D721Med (cell line): ENCODE results near the gene FAM81A.
A peak's percentile ranks its signal among the peaks of the same experiment; 100 is the strongest.

ENCODE experiments used
- DNase-seq: peaks from one replicate; pipeline ENCODE4 v3.0.0; 2011; ENCODE audit warnings: low spot score; ENCODE audit not compliant: insufficient read length
- FAIRE-seq: peaks from 2 replicates; lab custom pipeline; 2011; peaks lifted over from hg19 to GRCh38; lab: Jason Lieb, UNC
- TF ChIP-seq, protein P1 (sequence below): IDR thresholded peaks from 2 replicates; pipeline ENCODE4 v1.5.1; 2012; ENCODE audit warnings: mild to moderate bottlenecking, control low read depth; ENCODE audit not compliant: insufficient read depth; ENCODE audit errors: missing control alignments

FAM81A gene

GRCh38 chr15:59437817-59438624, at the start of gene FAM81A:
Gene FAM81A (plus strand): TSS chr15:59438186. CDS start chr15:59458627, 20,441 bp downstream.
- FAIRE-seq, result no peak
- peak; percentile 80 for DNase-seq
- TF ChIP-seq, protein P1, sequence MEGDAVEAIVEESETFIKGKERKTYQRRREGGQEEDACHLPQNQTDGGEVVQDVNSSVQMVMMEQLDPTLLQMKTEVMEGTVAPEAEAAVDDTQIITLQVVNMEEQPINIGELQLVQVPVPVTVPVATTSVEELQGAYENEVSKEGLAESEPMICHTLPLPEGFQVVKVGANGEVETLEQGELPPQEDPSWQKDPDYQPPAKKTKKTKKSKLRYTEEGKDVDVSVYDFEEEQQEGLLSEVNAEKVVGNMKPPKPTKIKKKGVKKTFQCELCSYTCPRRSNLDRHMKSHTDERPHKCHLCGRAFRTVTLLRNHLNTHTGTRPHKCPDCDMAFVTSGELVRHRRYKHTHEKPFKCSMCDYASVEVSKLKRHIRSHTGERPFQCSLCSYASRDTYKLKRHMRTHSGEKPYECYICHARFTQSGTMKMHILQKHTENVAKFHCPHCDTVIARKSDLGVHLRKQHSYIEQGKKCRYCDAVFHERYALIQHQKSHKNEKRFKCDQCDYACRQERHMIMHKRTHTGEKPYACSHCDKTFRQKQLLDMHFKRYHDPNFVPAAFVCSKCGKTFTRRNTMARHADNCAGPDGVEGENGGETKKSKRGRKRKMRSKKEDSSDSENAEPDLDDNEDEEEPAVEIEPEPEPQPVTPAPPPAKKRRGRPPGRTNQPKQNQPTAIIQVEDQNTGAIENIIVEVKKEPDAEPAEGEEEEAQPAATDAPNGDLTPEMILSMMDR, result no peak

GRCh38 chr15:59388670-59389069, 49.3 kb upstream of the FAM81A start:
- TF ChIP-seq, protein P1, result no peak
- DNase-seq (no peak), FAIRE-seq (no peak)

DNA sequence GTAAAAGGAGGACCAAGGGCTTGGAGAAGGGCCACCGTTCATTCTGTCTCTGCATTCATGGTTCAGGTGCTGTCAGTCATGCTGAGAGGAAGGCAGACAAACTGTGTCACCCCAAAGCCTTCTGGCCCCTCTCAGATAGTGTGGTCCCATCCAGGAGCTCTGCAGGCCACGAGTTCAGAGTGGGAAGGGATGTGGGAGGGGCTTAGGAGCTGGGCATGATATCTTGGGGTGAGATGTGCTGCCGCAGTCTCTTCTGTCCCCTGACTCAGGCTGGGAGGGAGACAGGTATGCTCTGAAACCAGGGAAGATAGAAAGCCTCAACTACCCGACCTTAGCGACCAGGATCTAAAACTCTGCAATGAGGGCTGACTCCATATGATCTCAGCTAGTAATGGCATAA, 45.7 kb upstream of the FAM81A start:
- TF ChIP-seq, protein P1, result no peak
- FAIRE-seq, result no peak
- no peak for DNase-seq

DNA sequence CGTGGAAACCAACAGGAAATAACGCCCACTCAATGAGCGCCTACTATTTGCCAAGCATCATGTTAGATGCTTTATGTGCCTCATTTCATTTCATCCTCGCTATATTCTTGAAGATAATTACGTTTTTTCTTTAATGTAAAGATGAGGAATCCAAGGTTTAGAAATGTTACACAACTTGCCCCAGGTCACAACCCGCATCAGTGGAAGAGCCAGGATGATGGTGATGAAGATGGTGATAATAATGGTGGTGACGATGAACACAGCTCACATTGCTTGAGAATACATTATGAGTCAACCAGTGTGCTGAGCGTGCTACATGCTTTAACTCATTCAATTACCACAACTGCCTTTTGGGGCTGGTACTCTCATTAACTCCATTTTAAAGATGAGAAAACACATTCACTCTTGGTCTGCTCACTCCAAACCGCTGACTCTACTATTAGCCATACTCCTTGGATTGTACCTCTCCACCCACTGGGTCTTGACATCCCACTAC, 43.8 kb upstream of the FAM81A start:
- no peak for DNase-seq
- no peak for FAIRE-seq
- TF ChIP-seq, protein P1, result no peak

DNA sequence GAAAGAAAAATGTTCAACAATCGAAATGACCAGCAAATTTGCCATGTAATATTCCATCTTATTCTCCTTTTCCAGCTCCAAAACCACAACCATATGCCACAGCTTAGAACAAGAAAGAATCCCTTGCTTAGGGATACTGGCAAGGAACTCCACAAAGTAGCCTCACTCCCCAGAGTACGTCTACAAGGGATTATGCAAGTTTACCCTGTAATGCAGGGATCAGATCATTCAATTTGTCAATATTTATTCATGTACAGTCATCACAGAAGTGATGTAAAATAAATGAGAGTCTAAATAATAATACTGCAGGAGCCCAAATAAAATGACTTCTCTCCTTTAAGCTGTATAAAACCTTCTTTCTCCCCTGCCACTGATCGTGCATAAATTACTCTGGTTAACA, 41.8 kb upstream of the FAM81A start:
- FAIRE-seq, result no peak

DNA sequence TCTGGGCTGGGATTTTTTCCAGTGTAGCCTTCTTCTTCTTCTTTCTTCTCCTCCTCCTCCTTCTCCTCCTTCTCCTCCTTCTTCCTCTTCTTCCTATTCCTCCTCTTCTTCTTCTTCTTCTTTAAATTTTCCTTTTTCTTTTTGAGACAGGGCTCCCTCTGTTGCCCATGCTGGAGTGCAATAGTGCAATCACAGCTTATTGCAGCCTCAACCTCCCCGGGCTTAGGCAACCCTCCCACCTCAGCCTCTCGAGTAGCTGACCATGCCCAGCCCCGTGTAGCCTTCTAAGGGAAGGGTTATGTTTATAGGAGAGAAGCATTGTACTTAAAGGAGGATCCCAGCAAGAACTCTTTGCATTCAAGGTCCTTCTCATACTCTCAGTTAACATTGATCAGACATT, 41.3 kb upstream of the FAM81A start:
- TF ChIP-seq, protein P1, result no peak
- DNase-seq, result no peak
- FAIRE-seq, result no peak

More for the DNA sequence above, 41.8 kb upstream of the FAM81A start:
- DNase-seq, result no peak
- TF ChIP-seq, protein P1, result no peak

- no peak for DNase-seq
- TF ChIP-seq, protein P1, result no peak
- no peak for FAIRE-seq
Measured at GRCh38 chr15:59398220-59398619, 39.8 kb upstream of the FAM81A start.
